ENCODE results near the gene FIGNL2.

FIGNL2 gene

GRCh38 chr12:51873251-51873994 lies 24.9 kb upstream of the FIGNL2 start:
- no peak for DNase-seq

- no peak for DNase-seq
Measured at GRCh38 chr12:51872689-51872981, 24.1 kb upstream of the FIGNL2 start.

GRCh38 chr12:51871918-51872688 lies 23.6 kb upstream of the FIGNL2 start:
- no peak for DNase-seq

- DNase-seq, result no peak
Measured at GRCh38 chr12:51871126-51871525, 22.6 kb upstream of the FIGNL2 start.

GRCh38 chr12:51870504-51870903 lies 22.0 kb upstream of the FIGNL2 start:
- DNase-seq, result no peak

- DNase-seq, result no peak
Measured at GRCh38 chr12:51869931-51870330, 21.4 kb upstream of the FIGNL2 start.

GRCh38 chr12:51869496-51869865 lies 21.0 kb upstream of the FIGNL2 start:
- no peak for DNase-seq

GRCh38 chr12:51868821-51869495 lies 20.4 kb upstream of the FIGNL2 start:
- DNase-seq, result no peak

GRCh38 chr12:51867796-51868428 lies 19.4 kb upstream of the FIGNL2 start:
- DNase-seq, result no peak

- DNase-seq, result no peak
Measured at GRCh38 chr12:51867371-51867770, 18.9 kb upstream of the FIGNL2 start.

- DNase-seq, result no peak
Measured at GRCh38 chr12:51866762-51867161, 18.2 kb upstream of the FIGNL2 start.

GRCh38 chr12:51866324-51866723 lies 17.8 kb upstream of the FIGNL2 start:
- DNase-seq, result no peak

- DNase-seq, result no peak
Measured at GRCh38 chr12:51865757-51866270, 17.3 kb upstream of the FIGNL2 start.

GRCh38 chr12:51864833-51865670 lies 16.5 kb upstream of the FIGNL2 start:
- no peak for DNase-seq

GRCh38 chr12:51863933-51864832 lies 15.7 kb upstream of the FIGNL2 start:
- peak in 1 of 2 experiments; percentile 30 for DNase-seq

GRCh38 chr12:51863363-51863932 lies 14.9 kb upstream of the FIGNL2 start:
- no peak for DNase-seq

GRCh38 chr12:51862947-51863346 lies 14.4 kb upstream of the FIGNL2 start:
- DNase-seq, result no peak

- DNase-seq, result no peak
Measured at GRCh38 chr12:51860986-51861385, 12.5 kb upstream of the FIGNL2 start.

GRCh38 chr12:51855586-51856428 lies 7.3 kb upstream of the FIGNL2 start:
- no peak for DNase-seq
